GM21526 (cell line): ENCODE data around the gene GRIN1.

Experiments
- ATAC-seq: cut with Tn5 transposase; IDR thresholded peaks from one replicate; pipeline ENCODE4 v1.9.1; 2021; ENCODE audit warnings: moderate library complexity; ENCODE audit not compliant: unreplicated experiment, low FRiP score

GRIN1 gene

GRCh38 chr9:137205126-137206069 lies 66.4 kb downstream of the GRIN1 start, which contains the start of the genes NDOR1 and TMEM203:
Gene NDOR1 (plus strand): TSS chr9:137205700. CDS start chr9:137205778, 78 bp downstream.
Gene TMEM203 (minus strand): TSS chr9:137205648. CDS start chr9:137205414, 234 bp downstream.
- ATAC-seq, result peak; percentile 45

GRCh38 chr9:137206602-137207001 lies 67.6 kb downstream of the GRIN1 start:
- no peak for ATAC-seq

- no peak for ATAC-seq
Observed at GRCh38 chr9:137211532-137211931, 72.6 kb downstream of the GRIN1 start.

GRCh38 chr9:137212520-137212919 lies 73.6 kb downstream of the GRIN1 start:
- ATAC-seq, result no peak

GRCh38 chr9:137213160-137214060 lies 74.5 kb downstream of the GRIN1 start:
- no peak for ATAC-seq

- no peak for ATAC-seq
Observed at GRCh38 chr9:137214620-137215019, 75.7 kb downstream of the GRIN1 start.

- no peak for ATAC-seq
Observed at GRCh38 chr9:137215196-137215986, 76.4 kb downstream of the GRIN1 start.

GRCh38 chr9:137216188-137216965 lies 77.4 kb downstream of the GRIN1 start:
- no peak for ATAC-seq

GRCh38 chr9:137217276-137218211 lies 78.6 kb downstream of the GRIN1 start:
- ATAC-seq, result no peak

GRCh38 chr9:137218212-137218753 lies 79.3 kb downstream of the GRIN1 start:
- ATAC-seq, result no peak
